GM19455 (cell line): ENCODE measurements around the gene UCHL3.
A peak's percentile ranks its signal among the peaks of the same experiment; 100 is the strongest.
"Not testable (repeated sequence)": the region's sequence is repeated elsewhere in the genome, so short reads cannot be mapped to it uniquely, and the experiment has no call there.

Experiments used
- ATAC-seq: cut with Tn5 transposase; IDR thresholded peaks from one replicate; pipeline ENCODE4 v1.9.1; 2021; ENCODE audit not compliant: unreplicated experiment

UCHL3 gene

GRCh38 chr13:75549262-75550158, at the start of gene UCHL3:
UCHL3 (plus strand) TSS chr13:75549791; CDS start chr13:75549821, 30 bp downstream.
- peak; percentile 98 for ATAC-seq

DNA sequence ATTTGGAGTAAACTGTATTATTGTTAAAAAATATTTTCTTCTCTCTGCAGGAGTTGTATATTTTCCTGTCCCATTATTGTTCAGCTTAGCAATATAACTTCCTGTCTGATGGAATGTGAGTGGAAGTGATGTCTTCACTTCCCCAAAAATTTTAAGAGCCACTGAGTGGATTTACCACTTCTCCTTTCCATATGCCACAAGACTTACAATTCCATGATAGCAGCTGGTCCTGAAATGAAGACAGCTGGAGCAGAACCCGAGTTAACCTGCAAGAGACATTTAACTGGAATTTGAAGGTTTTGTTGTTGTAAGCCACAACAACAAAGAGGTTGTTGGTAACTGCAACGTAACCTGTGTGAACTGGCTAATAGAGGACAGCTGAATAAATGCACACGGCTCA, 44.3 kb upstream of the UCHL3 start:
- no peak for ATAC-seq

DNA sequence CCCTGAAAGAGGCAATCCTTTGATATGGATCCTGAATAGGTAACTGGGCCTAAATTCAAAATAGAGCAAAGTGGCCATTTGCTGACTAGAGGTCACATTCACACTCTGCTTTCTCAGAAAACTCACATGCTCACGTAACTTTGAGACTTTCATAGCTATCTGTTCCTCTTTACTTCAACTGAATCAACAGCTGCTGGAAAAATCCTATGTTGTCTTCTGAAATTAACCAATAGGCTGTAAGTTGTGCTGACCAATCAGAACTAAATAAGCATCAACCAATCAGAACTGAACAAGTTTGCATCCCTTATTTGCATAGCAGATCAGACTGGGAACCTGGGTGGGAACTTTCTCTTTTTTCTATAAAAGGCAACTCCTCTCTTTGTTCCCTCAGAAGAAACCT, 43.6 kb upstream of the UCHL3 start:
- no peak for ATAC-seq

- no peak for ATAC-seq
These were observed 42.3 kb upstream of the UCHL3 start for GRCh38 chr13:75507027-75508001.

GRCh38 chr13:75508002-75508548, 41.5 kb upstream of the UCHL3 start:
- no peak for ATAC-seq

GRCh38 chr13:75511051-75511625, 38.5 kb upstream of the UCHL3 start:
- ATAC-seq, result no peak

- ATAC-seq, result peak; percentile 87
These were observed 37.3 kb upstream of the UCHL3 start for GRCh38 chr13:75512253-75512652.

GRCh38 chr13:75513271-75513670, 36.3 kb upstream of the UCHL3 start:
- ATAC-seq, result no peak

GRCh38 chr13:75514080-75514995, 35.3 kb upstream of the UCHL3 start:
- no peak for ATAC-seq

GRCh38 chr13:75518439-75519088, 31.0 kb upstream of the UCHL3 start:
- no peak for ATAC-seq

DNA sequence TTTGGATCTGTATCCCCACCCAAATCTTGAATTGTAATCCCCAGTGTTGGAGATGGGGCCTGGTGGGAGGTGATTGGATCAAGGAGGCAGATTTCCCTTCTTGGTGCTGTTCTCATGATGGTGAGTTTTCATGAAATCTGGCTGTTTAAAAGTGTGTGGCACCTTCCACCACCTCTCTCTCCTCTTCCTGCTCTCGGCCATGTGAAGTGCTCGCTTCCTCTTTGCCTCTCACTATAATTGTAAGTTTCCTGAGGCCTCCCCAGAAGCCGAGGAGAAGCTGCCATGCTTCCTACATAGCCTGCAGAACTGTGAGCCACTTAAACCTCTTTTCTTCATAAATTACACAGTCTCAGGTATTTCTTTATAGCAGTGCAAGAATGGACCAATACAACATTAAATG, 27.6 kb upstream of the UCHL3 start:
- ATAC-seq, result no peak

DNA sequence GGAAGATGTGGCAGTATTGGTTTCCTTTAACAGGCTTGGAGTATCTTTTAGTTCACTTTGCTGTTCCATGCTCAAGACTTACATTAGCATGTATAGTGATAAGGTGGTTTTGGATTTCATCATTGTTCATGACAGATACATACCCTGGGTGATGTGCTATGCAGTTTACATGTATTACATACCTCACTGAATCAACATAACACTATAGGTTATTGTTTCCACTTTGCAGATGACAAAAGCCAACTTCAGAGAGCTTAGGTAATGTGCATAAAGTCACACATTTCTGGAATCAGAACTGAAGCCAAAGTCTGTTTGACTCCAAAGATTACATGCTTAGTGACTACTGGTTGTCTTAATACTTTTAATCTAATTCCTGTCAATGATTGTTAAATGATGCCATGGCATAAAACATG, 19.0 kb upstream of the UCHL3 start:
- ATAC-seq, result no peak

DNA sequence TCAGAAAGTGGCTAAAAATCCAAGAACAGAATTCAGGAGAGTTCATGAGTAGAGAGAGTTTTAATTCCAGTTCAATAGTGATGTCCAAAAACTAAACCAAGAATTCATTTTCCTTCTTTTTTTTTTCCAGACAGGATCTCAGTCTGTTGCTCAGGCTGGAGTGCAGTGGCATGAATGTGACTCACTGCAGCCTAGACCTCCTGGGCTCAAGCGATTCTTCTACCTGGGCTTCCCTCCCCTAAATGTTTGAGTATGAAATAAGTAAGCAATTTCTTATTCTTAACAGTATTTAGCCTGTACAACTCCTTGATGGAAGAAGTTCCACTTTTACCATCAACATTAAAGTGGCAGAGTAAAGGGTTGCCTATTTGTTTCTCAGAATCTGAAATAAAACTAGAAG, 15.7 kb upstream of the UCHL3 start:
- ATAC-seq, result no peak

GRCh38 chr13:75537401-75538365, 11.9 kb upstream of the UCHL3 start, which contains the start of gene COMMD6:
COMMD6 (minus strand) TSS chr13:75537841; CDS start chr13:75537805, 36 bp downstream.
- peak; percentile 99 for ATAC-seq

DNA sequence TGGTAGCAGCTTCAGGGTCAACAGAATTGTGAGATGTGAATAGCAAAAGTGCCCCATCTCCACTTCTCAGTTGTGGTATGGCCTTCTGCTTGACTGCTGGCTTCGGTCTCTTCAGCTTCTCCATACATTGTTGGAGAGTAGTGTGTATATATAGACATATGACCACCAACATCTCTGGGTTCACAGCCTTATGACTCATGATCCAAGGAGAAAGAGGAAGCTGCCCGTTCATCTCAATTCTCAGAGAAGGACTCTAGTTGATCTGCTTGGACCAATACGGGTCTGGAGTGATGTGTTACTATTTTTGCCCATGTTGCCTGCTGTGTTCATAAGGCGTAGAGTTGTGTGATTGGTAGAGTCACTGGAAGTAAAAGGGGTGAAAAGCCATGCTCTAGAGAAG, 8.3 kb upstream of the UCHL3 start:
- no peak for ATAC-seq

DNA sequence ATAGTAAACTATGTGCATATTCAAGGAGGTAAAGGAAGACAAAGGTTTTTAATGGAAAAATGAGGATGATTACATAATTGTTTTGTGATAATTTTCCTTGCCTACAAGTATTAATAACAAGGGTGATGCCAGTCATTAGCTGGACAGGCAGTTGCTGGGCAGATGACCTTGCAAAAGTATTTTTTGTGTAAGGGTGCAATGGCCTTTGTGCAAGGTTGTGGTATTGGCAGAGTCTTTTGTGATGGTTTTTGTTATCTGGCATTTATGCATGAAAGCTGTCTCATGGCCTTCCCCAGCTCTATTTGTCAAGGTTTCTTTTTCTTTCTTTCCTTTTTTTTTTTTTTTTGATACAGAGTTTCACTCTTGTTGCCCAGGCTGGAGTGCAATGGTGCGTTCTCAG, 7.6 kb upstream of the UCHL3 start:
- no peak for ATAC-seq

DNA sequence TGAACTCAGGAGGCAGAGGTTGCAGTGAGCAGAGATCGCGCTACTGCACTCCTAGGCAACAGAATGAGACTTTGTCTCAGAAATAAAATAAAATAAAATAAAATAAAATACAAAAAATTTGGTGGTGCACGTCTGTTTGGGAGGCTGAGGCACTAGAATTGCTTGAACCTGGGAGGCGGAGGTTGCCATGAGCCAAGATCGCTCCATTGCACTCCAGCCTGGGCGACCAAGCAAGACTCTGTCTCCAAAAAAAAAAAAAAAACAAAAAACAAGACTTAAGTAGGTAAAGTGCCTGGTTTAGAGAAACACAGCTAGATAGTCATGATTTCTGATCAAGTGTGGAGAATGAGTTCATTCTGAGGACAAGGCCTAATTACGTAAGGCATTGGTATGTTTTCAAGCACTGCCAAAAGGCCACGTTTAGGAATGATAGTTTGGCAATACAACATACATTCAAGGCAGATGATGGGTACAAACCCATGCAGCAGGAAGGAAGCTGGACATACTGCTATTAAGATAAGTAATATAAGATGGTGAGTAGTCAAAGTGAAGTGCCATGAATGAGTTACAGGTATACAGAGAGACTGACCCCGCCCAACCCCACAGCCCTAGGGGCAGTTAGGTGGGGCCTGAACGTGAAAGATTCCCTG, 4.8 kb upstream of the UCHL3 start:
- no peak for ATAC-seq

- ATAC-seq, result not testable (repeated sequence)
These were observed 4.2 kb upstream of the UCHL3 start for GRCh38 chr13:75545386-75545785.
